GM23338 (cell line): ENCODE results near the gene C6orf136. TPM values are rescaled to one million over a fixed set of nuclear protein-coding genes. Genes with fewer than 3 reads are reported as not detected.

ENCODE experiments used
- ATAC-seq: fragments of 200-7000 bp; cut with Tn5 transposase; 3 replicates; pipeline ENCODE4 v1.9.1; 2020
- DNase-seq: peaks from one replicate; pipeline ENCODE4 v3.0.0-alpha.2; 2015; ENCODE audit warnings: low spot score
- H2AFZ ChIP-seq: fragments of 200-600 bp; sonication (generic); 2 replicates; pipeline ENCODE4 v1.8.0; 2016; ENCODE audit warnings: antibody characterized with exemption, mild to moderate bottlenecking, moderate library complexity
- H3F3A ChIP-seq: fragments of 200-600 bp; sonication (generic); replicated peaks from 2 replicates; pipeline ENCODE4 v1.8.0; 2017; ENCODE audit warnings: antibody characterized with exemption, mixed run types, low read depth
- H3K27ac ChIP-seq: fragments of 200-600 bp; sonication (generic); 2 replicates; pipeline ENCODE4 v1.6.1; 2016; ENCODE audit warnings: low read depth
- H3K27me3 ChIP-seq: fragments of 200-600 bp; sonication (generic); 2 replicates; pipeline ENCODE4 v1.8.0; 2016; ENCODE audit warnings: mild to moderate bottlenecking, mixed run types, moderate library complexity; ENCODE audit not compliant: insufficient read depth
- H3K36me3 ChIP-seq: fragments of 200-600 bp; sonication (generic); 2 replicates; pipeline ENCODE4 v1.8.0; 2016; ENCODE audit warnings: mild to moderate bottlenecking; ENCODE audit not compliant: insufficient read depth
- H3K4me1 ChIP-seq: fragments of 200-600 bp; sonication (generic); 2 replicates; pipeline ENCODE4 v1.8.0; 2016; ENCODE audit warnings: mild to moderate bottlenecking, moderate library complexity; ENCODE audit not compliant: insufficient read depth
- H3K4me2 ChIP-seq: fragments of 200-600 bp; sonication (generic); 2 replicates; pipeline ENCODE4 v1.7.1; 2017; ENCODE audit warnings: mixed run types
- H3K4me3 ChIP-seq: fragments of 200-600 bp; sonication (generic); 2 replicates; pipeline ENCODE4 v1.6.1; 2016; ENCODE audit warnings: mixed run types
- H3K79me2 ChIP-seq: fragments of 200-600 bp; sonication (generic); replicated peaks from 2 replicates; pipeline ENCODE4 v1.8.0; 2017; ENCODE audit warnings: mild to moderate bottlenecking; ENCODE audit not compliant: insufficient read depth
- H3K9me2 ChIP-seq: fragments of 200-600 bp; sonication (generic); 2 replicates; pipeline ENCODE4 v1.8.0; 2017; ENCODE audit not compliant: insufficient read depth
- H4K20me1 ChIP-seq: fragments of 200-600 bp; sonication (generic); replicated peaks from 2 replicates; pipeline ENCODE4 v1.8.0; 2017; ENCODE audit warnings: mild to moderate bottlenecking; ENCODE audit not compliant: insufficient read depth
- H3K27ac Mint-ChIP-seq: 2 replicates; pipeline ENCODE4 v1.8.0; 2020; ENCODE audit warnings: inconsistent platforms, mild to moderate bottlenecking, moderate library complexity, mixed read lengths
- H3K27me3 Mint-ChIP-seq: 3 replicates; pipeline ENCODE4 v1.8.0; 2022; ENCODE audit warnings: low read depth, mild to moderate bottlenecking, moderate library complexity, mixed read lengths, inconsistent platforms; ENCODE audit not compliant: insufficient read depth, poor library complexity
- H3K36me3 Mint-ChIP-seq: 3 replicates; pipeline ENCODE4 v1.8.0; 2021; ENCODE audit warnings: low read depth, mild to moderate bottlenecking, inconsistent platforms, moderate library complexity, mixed read lengths
- H3K4me1 Mint-ChIP-seq: 3 replicates; pipeline ENCODE4 v1.8.0; 2020; ENCODE audit warnings: mild to moderate bottlenecking, inconsistent platforms, mixed read lengths
- H3K4me3 Mint-ChIP-seq: 3 replicates; pipeline ENCODE4 v1.8.0; 2021; ENCODE audit warnings: moderate library complexity, mild to moderate bottlenecking, inconsistent platforms, mixed read lengths
- H3K9me3 Mint-ChIP-seq: 3 replicates; pipeline ENCODE4 v1.8.0; 2020; ENCODE audit warnings: moderate library complexity, mild to moderate bottlenecking, inconsistent platforms, mixed read lengths
- EZH2 ChIP-seq: fragments of 200-600 bp; sonication (generic); IDR thresholded peaks from one replicate; pipeline ENCODE4 v1.8.0; 2017; ENCODE audit warnings: antibody characterized with exemption, mild to moderate bottlenecking, low read depth; ENCODE audit not compliant: unreplicated experiment
- EZH2phosphoT487 ChIP-seq: fragments of 200-600 bp; sonication (generic); IDR thresholded peaks from one replicate; pipeline ENCODE4 v1.8.1; 2018; ENCODE audit warnings: antibody characterized with exemption; ENCODE audit not compliant: unreplicated experiment
- POLR2AphosphoS5 ChIP-seq: IDR thresholded peaks from 2 replicates; pipeline ENCODE4 v1.6.1; 2016; ENCODE audit warnings: antibody characterized with exemption, low read depth
- ZNF331 ChIP-seq: fragments of 250-450 bp; sonication (Bioruptor Pico); IDR thresholded peaks from 2 replicates; pipeline ENCODE4 v1.5.0; 2020; ENCODE audit warnings: low read depth, mild to moderate bottlenecking, moderate library complexity
- polyA plus RNA-seq: library from polyadenylated mRNA; unstranded; fragments of >200 nt; fragmentation: Nextera tagmentation; extraction: Ambion mirVana; gene quantifications from 2 replicates; pipeline ENCODE4 v1.2.1, GENCODE V29; 2016
- total RNA-seq: library from RNA; depleted of rRNA; stranded (reverse); fragments of >200 nt; shearing (Covaris generic); gene quantifications from 2 replicates; pipeline ENCODE4 v1.2.3, GENCODE V29; 2014
- TF ChIP-seq, protein P1 (sequence below), 2 experiments: fragments of 200-600 bp in 1 of 2; sonication (generic) in 1 of 2; conservative IDR thresholded peaks; 2 replicates each; pipeline versions ENCODE4 v1.5.1 to v1.6.1; 2016 to 2017; ENCODE audit warnings: antibody characterized with exemption in 2 of 2, low read depth in 2 of 2, mild to moderate bottlenecking in 2 of 2, moderate library complexity in 1 of 2
- TF ChIP-seq, protein P2 (sequence below): fragments of 250-450 bp; sonication (Bioruptor Pico); IDR thresholded peaks from 2 replicates; pipeline ENCODE4 v1.5.0; 2020; ENCODE audit warnings: mild to moderate bottlenecking, moderate library complexity

Gene C6orf136
- total and polyA plus RNA-seq, 2 experiments from 2014 or later = 12.5 to 27.5 TPM

DNA sequence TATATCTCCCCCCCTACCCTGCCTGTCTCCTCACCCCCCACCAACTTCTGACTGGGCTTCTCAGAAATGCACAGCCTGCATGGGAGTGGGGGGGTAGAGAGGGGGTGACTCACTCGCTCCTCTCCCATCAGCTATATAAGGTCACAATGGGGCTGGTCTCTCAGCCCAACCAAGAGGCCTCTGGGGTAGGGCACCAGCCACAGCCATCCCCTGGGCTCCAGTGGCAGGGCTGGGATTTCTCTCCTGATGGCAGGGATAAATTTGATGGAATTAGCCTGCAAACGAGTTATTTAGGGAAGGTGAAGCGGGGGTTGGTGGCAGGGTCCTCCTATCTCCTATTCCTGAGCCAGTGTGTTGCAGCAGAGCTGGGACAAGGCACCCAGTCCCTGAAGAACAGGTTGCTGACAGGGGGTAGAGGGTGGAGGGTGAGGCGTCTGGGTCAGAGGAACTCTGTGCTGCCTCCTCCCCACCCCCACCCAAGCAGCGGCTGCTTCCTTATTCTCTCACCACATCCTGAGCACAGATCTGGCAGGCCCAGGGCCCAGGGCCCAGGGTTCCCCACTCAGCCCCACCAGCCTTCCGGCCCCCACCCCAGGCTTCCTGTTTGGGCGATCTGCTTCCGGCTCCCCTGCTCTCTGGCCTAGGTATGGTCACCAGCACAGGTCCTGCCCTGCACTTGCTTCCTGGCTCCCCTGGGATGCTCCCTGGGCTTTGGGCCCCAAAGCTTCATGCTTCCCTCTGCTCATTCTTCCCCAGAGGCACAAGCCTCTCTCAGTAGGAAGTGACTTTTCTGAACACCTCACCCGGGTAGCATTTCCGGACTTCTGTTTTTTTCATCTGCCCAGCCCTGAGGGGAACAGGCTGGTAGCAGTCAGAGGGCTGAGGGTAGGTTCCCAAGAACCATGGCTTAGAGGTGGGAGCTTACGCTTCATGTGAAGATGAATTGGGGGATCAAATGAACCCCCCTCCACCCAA, 35.5 kb downstream of the C6orf136 start:
- Histone ChIP-seq H3K4me3 (peak overlapping the region; percentile 46), H3K79me2 (peaks cover 22% of the 10 kb centered on the region), H3K27ac (peak overlapping the region; percentile 74), H3K4me2 (peak overlapping the region; percentile 76), H3K27me3 (0 out of 2 replicates have a peak, but pooled peaks cover 5% of the 10 kb centered on the region), H2AFZ (no peak overlapping the region), H3K9me2 (no peaks in the 10 kb centered on the region), H3K36me3 (no peaks in the 10 kb centered on the region), H3K4me1 (peaks cover 45% of the 10 kb centered on the region), H4K20me1 (no peaks in the 10 kb centered on the region; the same call in 1 of the 2 replicates), H3F3A (0 out of 2 replicates have a peak, but pooled peaks cover 9% of the 10 kb centered on the region)
- peaks cover 21% of the 10 kb centered on the region for H3K27me3 Mint-ChIP-seq
- ATAC-seq (peak; percentile 15), DNase-seq (peak; percentile 50)
- H3K9me3 Mint-ChIP-seq = no peaks in the 10 kb centered on the region; the same call in 2 of the 3 replicates
- peaks cover 57% of the 10 kb centered on the region for H3K4me1 Mint-ChIP-seq
- TF ChIP-seq EZH2phosphoT487 (no peak), ZNF331 (no peak), EZH2 (no peak), POLR2AphosphoS5 (no peak)
- TF ChIP-seq, protein P1, sequence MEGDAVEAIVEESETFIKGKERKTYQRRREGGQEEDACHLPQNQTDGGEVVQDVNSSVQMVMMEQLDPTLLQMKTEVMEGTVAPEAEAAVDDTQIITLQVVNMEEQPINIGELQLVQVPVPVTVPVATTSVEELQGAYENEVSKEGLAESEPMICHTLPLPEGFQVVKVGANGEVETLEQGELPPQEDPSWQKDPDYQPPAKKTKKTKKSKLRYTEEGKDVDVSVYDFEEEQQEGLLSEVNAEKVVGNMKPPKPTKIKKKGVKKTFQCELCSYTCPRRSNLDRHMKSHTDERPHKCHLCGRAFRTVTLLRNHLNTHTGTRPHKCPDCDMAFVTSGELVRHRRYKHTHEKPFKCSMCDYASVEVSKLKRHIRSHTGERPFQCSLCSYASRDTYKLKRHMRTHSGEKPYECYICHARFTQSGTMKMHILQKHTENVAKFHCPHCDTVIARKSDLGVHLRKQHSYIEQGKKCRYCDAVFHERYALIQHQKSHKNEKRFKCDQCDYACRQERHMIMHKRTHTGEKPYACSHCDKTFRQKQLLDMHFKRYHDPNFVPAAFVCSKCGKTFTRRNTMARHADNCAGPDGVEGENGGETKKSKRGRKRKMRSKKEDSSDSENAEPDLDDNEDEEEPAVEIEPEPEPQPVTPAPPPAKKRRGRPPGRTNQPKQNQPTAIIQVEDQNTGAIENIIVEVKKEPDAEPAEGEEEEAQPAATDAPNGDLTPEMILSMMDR (conservative IDR thresholded peaks at IDR 0.05; ENCODE audit: low read depth in 2 of 2) = no peak
- H3K36me3 Mint-ChIP-seq = peaks cover 21% of the 10 kb centered on the region
- H3K27ac Mint-ChIP-seq = peak overlapping the region; percentile 39
- H3K4me3 Mint-ChIP-seq = peak overlapping the region; percentile 63

DNA sequence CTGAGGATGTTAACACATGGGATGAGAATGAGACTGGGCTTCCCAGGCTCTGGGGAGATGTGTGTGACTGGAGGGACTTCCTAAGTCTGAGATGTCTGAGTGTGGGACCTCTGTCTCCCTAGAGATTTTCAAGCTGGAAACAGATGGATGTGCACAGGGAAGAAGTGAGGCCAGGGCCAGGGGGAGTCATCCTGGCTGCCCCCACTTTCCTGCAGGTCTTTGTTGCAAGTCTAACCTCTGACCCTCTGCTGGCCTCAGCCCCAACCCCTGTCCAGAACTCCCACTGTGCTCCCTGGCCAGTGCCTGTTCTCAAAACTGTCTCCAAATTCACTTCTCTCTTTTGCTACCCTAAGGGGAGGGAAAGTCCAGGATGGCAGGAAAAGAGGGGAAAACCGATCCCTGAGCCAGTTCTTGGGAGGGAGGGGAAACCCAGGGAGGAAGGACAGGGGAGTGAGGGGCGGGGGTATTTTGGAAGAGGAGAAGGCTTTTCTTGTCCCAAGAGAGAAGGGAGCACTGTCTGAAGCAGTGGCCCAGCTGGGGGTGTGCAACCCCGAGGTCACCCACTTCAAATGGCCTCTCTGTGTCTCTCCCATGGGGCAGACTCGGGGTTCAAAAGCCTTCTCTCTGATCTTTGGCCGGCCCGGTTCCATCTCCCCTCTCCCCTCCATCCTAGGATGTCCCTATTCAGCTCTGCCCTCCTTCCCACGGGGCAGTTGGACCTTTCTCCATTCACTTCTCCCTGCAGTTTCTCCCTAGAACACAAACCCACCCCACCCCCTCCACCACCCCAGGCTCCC, 36.4 kb downstream of the C6orf136 start:
- Mint-ChIP-seq H3K9me3 (no peaks in the 10 kb centered on the region; the same call in 2 of the 3 replicates), H3K4me1 (peaks cover 63% of the 10 kb centered on the region), H3K36me3 (peaks cover 20% of the 10 kb centered on the region), H3K27me3 (peaks cover 28% of the 10 kb centered on the region), H3K27ac (no peak overlapping the region), H3K4me3 (peak overlapping the region; percentile 63)
- H3K79me2 ChIP-seq = peaks cover 22% of the 10 kb centered on the region
- ATAC-seq (no peak), DNase-seq (no peak)
- H3K4me3 ChIP-seq = peak overlapping the region; percentile 46
- H2AFZ ChIP-seq = no peak overlapping the region
- 0 out of 2 replicates have a peak, but pooled peaks cover 5% of the 10 kb centered on the region for H3K27me3 ChIP-seq
- no peaks in the 10 kb centered on the region for H3K9me2 ChIP-seq
- peaks cover 48% of the 10 kb centered on the region for H3K4me1 ChIP-seq
- peak overlapping the region; percentile 74; the same call in 1 of the 2 replicates for H3K27ac ChIP-seq
- H3K36me3 ChIP-seq = no peaks in the 10 kb centered on the region
- H3K4me2 ChIP-seq = peak overlapping the region; percentile 76
- 0 out of 2 replicates have a peak, but pooled peaks cover 9% of the 10 kb centered on the region for H3F3A ChIP-seq
- H4K20me1 ChIP-seq = no peaks in the 10 kb centered on the region; the same call in 1 of the 2 replicates
- TF ChIP-seq, protein P2, sequence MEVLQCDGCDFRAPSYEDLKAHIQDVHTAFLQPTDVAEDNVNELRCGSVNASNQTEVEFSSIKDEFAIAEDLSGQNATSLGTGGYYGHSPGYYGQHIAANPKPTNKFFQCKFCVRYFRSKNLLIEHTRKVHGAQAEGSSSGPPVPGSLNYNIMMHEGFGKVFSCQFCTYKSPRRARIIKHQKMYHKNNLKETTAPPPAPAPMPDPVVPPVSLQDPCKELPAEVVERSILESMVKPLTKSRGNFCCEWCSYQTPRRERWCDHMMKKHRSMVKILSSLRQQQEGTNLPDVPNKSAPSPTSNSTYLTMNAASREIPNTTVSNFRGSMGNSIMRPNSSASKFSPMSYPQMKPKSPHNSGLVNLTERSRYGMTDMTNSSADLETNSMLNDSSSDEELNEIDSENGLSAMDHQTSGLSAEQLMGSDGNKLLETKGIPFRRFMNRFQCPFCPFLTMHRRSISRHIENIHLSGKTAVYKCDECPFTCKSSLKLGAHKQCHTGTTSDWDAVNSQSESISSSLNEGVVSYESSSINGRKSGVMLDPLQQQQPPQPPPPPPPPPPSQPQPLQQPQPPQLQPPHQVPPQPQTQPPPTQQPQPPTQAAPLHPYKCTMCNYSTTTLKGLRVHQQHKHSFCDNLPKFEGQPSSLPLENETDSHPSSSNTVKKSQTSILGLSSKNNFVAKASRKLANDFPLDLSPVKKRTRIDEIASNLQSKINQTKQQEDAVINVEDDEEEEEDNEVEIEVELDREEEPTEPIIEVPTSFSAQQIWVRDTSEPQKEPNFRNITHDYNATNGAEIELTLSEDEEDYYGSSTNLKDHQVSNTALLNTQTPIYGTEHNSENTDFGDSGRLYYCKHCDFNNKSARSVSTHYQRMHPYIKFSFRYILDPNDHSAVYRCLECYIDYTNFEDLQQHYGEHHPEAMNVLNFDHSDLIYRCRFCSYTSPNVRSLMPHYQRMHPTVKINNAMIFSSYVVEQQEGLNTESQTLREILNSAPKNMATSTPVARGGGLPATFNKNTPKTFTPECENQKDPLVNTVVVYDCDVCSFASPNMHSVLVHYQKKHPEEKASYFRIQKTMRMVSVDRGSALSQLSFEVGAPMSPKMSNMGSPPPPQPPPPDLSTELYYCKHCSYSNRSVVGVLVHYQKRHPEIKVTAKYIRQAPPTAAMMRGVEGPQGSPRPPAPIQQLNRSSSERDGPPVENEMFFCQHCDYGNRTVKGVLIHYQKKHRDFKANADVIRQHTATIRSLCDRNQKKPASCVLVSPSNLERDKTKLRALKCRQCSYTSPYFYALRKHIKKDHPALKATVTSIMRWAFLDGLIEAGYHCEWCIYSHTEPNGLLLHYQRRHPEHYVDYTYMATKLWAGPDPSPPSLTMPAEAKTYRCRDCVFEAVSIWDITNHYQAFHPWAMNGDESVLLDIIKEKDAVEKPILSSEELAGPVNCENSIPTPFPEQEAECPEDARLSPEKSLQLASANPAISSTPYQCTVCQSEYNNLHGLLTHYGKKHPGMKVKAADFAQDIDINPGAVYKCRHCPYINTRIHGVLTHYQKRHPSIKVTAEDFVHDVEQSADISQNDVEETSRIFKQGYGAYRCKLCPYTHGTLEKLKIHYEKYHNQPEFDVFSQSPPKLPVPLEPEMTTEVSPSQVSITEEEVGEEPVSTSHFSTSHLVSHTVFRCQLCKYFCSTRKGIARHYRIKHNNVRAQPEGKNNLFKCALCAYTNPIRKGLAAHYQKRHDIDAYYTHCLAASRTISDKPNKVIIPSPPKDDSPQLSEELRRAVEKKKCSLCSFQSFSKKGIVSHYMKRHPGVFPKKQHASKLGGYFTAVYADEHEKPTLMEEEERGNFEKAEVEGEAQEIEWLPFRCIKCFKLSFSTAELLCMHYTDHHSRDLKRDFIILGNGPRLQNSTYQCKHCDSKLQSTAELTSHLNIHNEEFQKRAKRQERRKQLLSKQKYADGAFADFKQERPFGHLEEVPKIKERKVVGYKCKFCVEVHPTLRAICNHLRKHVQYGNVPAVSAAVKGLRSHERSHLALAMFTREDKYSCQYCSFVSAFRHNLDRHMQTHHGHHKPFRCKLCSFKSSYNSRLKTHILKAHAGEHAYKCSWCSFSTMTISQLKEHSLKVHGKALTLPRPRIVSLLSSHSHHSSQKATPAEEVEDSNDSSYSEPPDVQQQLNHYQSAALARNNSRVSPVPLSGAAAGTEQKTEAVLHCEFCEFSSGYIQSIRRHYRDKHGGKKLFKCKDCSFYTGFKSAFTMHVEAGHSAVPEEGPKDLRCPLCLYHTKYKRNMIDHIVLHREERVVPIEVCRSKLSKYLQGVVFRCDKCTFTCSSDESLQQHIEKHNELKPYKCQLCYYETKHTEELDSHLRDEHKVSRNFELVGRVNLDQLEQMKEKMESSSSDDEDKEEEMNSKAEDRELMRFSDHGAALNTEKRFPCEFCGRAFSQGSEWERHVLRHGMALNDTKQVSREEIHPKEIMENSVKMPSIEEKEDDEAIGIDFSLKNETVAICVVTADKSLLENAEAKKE = no peak
- TF ChIP-seq POLR2AphosphoS5 = no peak
